K562 (cell line): ENCODE measurements around the gene EFEMP2. TPM values are rescaled to one million over a fixed set of nuclear protein-coding genes. Genes with fewer than 3 reads are reported as not detected.
A peak's percentile ranks its signal among the peaks of the same experiment; 100 is the strongest.

ENCODE experiments used
- ARID2 ChIP-seq: fragments of 450-650 bp; IDR thresholded peaks from 2 replicates; pipeline ENCODE4 v1.6.1; 2017; ENCODE audit warnings: antibody characterized with exemption, mild to moderate bottlenecking
- ATF7 ChIP-seq: fragments of 450-650 bp; IDR thresholded peaks from 2 replicates; pipeline ENCODE4 v1.7.1; 2014; ENCODE audit warnings: mild to moderate bottlenecking, moderate library complexity
- CEBPB ChIP-seq: fragments of 450-650 bp; IDR thresholded peaks from 2 replicates; pipeline ENCODE4 v1.6.1; 2016; ENCODE audit warnings: missing genetic modification characterization, missing compliant biosample characterization
- CHD1 ChIP-seq: fragments of 200-600 bp; sonication (generic); IDR thresholded peaks from one replicate; pipeline ENCODE4 v1.6.1; 2012; ENCODE audit warnings: mild to moderate bottlenecking, moderate library complexity, low read length, inconsistent platforms
- CHD2 ChIP-seq: IDR thresholded peaks from 2 replicates; pipeline ENCODE4 v1.6.1; 2011; ENCODE audit warnings: low read depth, low read length
- COPS2 ChIP-seq: fragments of 450-650 bp; conservative IDR thresholded peaks from 2 replicates; pipeline ENCODE4 v1.6.1; 2016; ENCODE audit warnings: mild to moderate bottlenecking, moderate library complexity
- ESRRA ChIP-seq: fragments of 450-650 bp; IDR thresholded peaks from 2 replicates; pipeline ENCODE4 v1.6.1; 2014; ENCODE audit warnings: low read depth, mild to moderate bottlenecking, moderate library complexity, borderline replicate concordance
- HSF4 ChIP-seq: fragments of 250-450 bp; sonication (Bioruptor Pico); IDR thresholded peaks from 2 replicates; pipeline ENCODE4 v2.1.2; 2022; ENCODE audit warnings: mild to moderate bottlenecking, moderate library complexity, borderline replicate concordance
- MITF ChIP-seq: IDR thresholded peaks from 2 replicates; pipeline ENCODE4 v1.6.1; 2014; ENCODE audit warnings: antibody characterized with exemption
- NFATC3 ChIP-seq: fragments of 450-650 bp; IDR thresholded peaks from 2 replicates; pipeline ENCODE4 v1.6.1; 2017; ENCODE audit warnings: mild to moderate bottlenecking
- RFX5 ChIP-seq: IDR thresholded peaks from 2 replicates; pipeline ENCODE4 v1.6.1; 2011; ENCODE audit warnings: low read depth, mild to moderate bottlenecking, improper control_type of control experiment, low read length
- TRIM25 ChIP-seq: fragments of 450-650 bp; IDR thresholded peaks from 2 replicates; pipeline ENCODE4 v1.7.0; 2016; ENCODE audit warnings: borderline replicate concordance
- XRCC4 ChIP-seq: IDR thresholded peaks from one replicate; pipeline ENCODE4 v1.6.1; 2011; ENCODE audit not compliant: insufficient read depth, insufficient read length; ENCODE audit errors: extremely low read depth
- ZBTB12 ChIP-seq: fragments of 250-450 bp; sonication (Bioruptor Pico); IDR thresholded peaks from 2 replicates; pipeline ENCODE4 v1.4.0; 2020
- ZFP1 ChIP-seq: fragments of 450-650 bp; formaldehyde crosslinking; IDR thresholded peaks from 2 replicates; pipeline ENCODE4 v1.4.0; 2020; ENCODE audit warnings: mild to moderate bottlenecking, mixed read lengths
- polyA plus RNA-seq, 8 experiments: library from polyadenylated mRNA; depleted of rRNA in 4 of 8; stranded (reverse) in 5 of 8; unstranded in 3 of 8; fragments of >200 nt; fragmentation: Nextera tagmentation in 2 of 8; fragmentation: Illumina TruSeq in 1 of 8; extraction: Ambion mirVana in 2 of 8; extraction: Trizol in 1 of 8; gene quantifications; 2 replicates each; pipeline versions ENCODE4 v1.2.1 to v1.2.3, GENCODE V29; 2011 to 2014; ENCODE audit warnings: inconsistent platforms in 1 of 8, missing spikeins in 1 of 8
- total RNA-seq, 7 experiments: library from RNA; depleted of rRNA in 6 of 7; stranded (reverse); fragments of >200 nt in 6 of 7; fragmentation: Illumina TruSeq in 2 of 7; extraction: Trizol in 2 of 7; gene quantifications; 2 replicates each; pipeline versions ENCODE4 v1.2.1 to v1.2.3, GENCODE V29; 2011 to 2021; ENCODE audit warnings: low replicate concordance in 1 of 7

Gene EFEMP2
- total and polyA plus RNA-seq, 9 of the 15 experiments (the other 6 are each of a cell fraction or from before 2014, with no cell fraction given): 0.07 to 2.9 (median 0.69) TPM; not detected in 1

- TF ChIP-seq ZFP1 (no peak), ESRRA (no peak), COPS2 (no peak), RFX5 (no peak), CHD2 (peak; percentile 79), MITF (no peak), CHD1 (no peak), NFATC3 (no peak), ARID2 (no peak), TRIM25 (no peak), ATF7 (no peak), XRCC4 (no peak), ZBTB12 (CRISPR knock-in tag) (no peak), HSF4 (no peak), CEBPB (no peak)
These were observed 39.1 kb downstream of the EFEMP2 start, which contains the start of gene SNX32 (continued) for GRCh38 chr11:65833297-65834030.
